ENCODE results near the gene PLXNC1. TPM values are rescaled to one million over a fixed set of nuclear protein-coding genes. Genes with fewer than 3 reads are reported as not detected.

Gene PLXNC1
- polyA plus RNA-seq, 1 experiment, result 2.2 TPM

DNA sequence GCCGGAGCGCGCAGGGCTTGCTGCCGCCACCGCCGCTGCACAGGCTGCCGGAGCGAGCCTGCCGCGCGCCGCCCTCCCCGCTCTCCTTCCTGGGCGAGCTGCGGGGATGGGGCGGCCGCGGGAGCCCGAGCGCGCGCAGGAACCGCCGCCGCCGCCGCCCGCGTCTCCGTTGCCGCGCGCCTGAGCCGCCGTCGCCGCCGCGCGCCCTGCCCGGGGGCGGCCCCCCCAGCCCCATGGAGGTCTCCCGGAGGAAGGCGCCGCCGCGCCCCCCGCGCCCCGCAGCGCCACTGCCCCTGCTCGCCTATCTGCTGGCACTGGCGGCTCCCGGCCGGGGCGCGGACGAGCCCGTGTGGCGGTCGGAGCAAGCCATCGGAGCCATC is 352 bp downstream of the PLXNC1 start:
- CTCF ChIA-PET, result interaction anchor here (1.0 to 2.1 kb wide), 8 partner anchors 12 to 384 kb away, joined by 3 to 8 read pairs (median 4); no protein-coding TSS in a partner anchor
- DNase-seq (ENCODE audit: low read depth), result no peak
- H3K4me3 ChIP-seq (ENCODE audit: low read depth, low read length), result peak overlapping the region; percentile 50
- H3K36me3 ChIP-seq (ENCODE audit: control insufficient read depth, insufficient read depth, low read length), result no peaks in the 10 kb centered on the region
- TF ChIP-seq, protein P1, sequence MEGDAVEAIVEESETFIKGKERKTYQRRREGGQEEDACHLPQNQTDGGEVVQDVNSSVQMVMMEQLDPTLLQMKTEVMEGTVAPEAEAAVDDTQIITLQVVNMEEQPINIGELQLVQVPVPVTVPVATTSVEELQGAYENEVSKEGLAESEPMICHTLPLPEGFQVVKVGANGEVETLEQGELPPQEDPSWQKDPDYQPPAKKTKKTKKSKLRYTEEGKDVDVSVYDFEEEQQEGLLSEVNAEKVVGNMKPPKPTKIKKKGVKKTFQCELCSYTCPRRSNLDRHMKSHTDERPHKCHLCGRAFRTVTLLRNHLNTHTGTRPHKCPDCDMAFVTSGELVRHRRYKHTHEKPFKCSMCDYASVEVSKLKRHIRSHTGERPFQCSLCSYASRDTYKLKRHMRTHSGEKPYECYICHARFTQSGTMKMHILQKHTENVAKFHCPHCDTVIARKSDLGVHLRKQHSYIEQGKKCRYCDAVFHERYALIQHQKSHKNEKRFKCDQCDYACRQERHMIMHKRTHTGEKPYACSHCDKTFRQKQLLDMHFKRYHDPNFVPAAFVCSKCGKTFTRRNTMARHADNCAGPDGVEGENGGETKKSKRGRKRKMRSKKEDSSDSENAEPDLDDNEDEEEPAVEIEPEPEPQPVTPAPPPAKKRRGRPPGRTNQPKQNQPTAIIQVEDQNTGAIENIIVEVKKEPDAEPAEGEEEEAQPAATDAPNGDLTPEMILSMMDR (IDR thresholded peaks at IDR 0.05; ENCODE audit: insufficient read depth, low read depth, low read length), result no peak
- POLR2A ChIA-PET, result no interaction called here
- peaks cover 38% of the 10 kb centered on the region for H3K27me3 ChIP-seq (ENCODE audit: control insufficient read depth, insufficient read depth, low read length)

- H3K4me3 ChIP-seq (ENCODE audit: low read depth, low read length), result peak overlapping the region; percentile 50
- no peaks in the 10 kb centered on the region for H3K36me3 ChIP-seq (ENCODE audit: control insufficient read depth, insufficient read depth, low read length)
- TF ChIP-seq, protein P1 (IDR thresholded peaks at IDR 0.05; ENCODE audit: insufficient read depth, low read depth, low read length), result 0 out of 2 replicates have a peak, but pooled peaks have one; percentile 10
- ChIA-PET POLR2A (no interaction called here), CTCF (interaction anchor here (0.5 to 2.1 kb wide), 11 partner anchors 13 to 386 kb away, joined by 3 to 8 read pairs (median 4); no protein-coding TSS in a partner anchor)
- H3K27me3 ChIP-seq (ENCODE audit: control insufficient read depth, insufficient read depth, low read length), result peaks cover 38% of the 10 kb centered on the region
- no peak for DNase-seq (ENCODE audit: low read depth)
These were observed 873 bp downstream of the PLXNC1 start for GRCh38 chr12:94149119-94149780.

DNA sequence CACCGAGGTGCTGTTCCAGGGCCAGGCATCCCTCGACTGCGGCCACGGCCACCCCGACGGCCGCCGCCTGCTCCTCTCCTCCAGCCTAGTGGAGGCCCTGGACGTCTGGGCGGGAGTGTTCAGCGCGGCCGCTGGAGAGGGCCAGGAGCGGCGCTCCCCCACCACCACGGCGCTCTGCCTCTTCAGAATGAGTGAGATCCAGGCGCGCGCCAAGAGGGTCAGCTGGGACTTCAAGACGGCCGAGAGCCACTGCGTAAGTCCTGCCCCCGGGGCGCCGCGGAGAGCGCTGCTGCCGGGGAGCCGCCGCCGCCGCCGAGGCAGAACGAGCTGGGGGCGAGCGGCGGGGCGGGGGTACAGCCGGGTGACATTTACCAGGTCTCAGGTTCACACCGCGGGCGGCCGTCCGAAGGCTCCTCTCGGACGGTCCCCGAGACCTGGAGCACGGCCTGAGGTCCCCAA is 1.4 kb downstream of the PLXNC1 start:
- CTCF ChIA-PET, result interaction anchor here (0.5 to 2.1 kb wide), 6 partner anchors 13 to 385 kb away, joined by 3 to 8 read pairs (median 4); no protein-coding TSS in a partner anchor

GRCh38 chr12:94150240-94151121 is 2.1 kb downstream of the PLXNC1 start:
- TF ChIP-seq, protein P1 (IDR thresholded peaks at IDR 0.05; ENCODE audit: insufficient read depth, low read depth, low read length), result no peak
- ChIA-PET POLR2A (no interaction called here), CTCF (interaction anchor here (0.6 to 1.0 kb wide), 2 partner anchors 21 to 384 kb away, joined by 3 read pairs; no protein-coding TSS in a partner anchor)
- no peak for DNase-seq (ENCODE audit: low read depth)
- Histone ChIP-seq H3K4me3 (ENCODE audit: low read depth, low read length) (peak overlapping the region; percentile 50), H3K27me3 (ENCODE audit: control insufficient read depth, insufficient read depth, low read length) (peaks cover 39% of the 10 kb centered on the region), H3K36me3 (ENCODE audit: control insufficient read depth, insufficient read depth, low read length) (no peaks in the 10 kb centered on the region)

More for the DNA sequence above, 1.4 kb downstream of the PLXNC1 start:
- Histone ChIP-seq H3K4me3 (ENCODE audit: low read depth, low read length) (peak overlapping the region; percentile 50), H3K36me3 (ENCODE audit: control insufficient read depth, insufficient read depth, low read length) (no peaks in the 10 kb centered on the region), H3K27me3 (ENCODE audit: control insufficient read depth, insufficient read depth, low read length) (peaks cover 39% of the 10 kb centered on the region)
- TF ChIP-seq, protein P1 (IDR thresholded peaks at IDR 0.05; ENCODE audit: insufficient read depth, low read depth, low read length), result no peak
- POLR2A ChIA-PET, result no interaction called here
- no peak for DNase-seq (ENCODE audit: low read depth)

GRCh38 chr12:94151582-94151981 is 3.2 kb downstream of the PLXNC1 start:
- TF ChIP-seq, protein P1 (IDR thresholded peaks at IDR 0.05; ENCODE audit: insufficient read depth, low read depth, low read length), result no peak
- no peak for DNase-seq (ENCODE audit: low read depth)
- CTCF ChIA-PET, result no interaction called here
- no peaks in the 10 kb centered on the region for H3K36me3 ChIP-seq (ENCODE audit: control insufficient read depth, insufficient read depth, low read length)
- peaks cover 37% of the 10 kb centered on the region for H3K27me3 ChIP-seq (ENCODE audit: control insufficient read depth, insufficient read depth, low read length)
- POLR2A ChIA-PET, result no interaction called here
- no peak overlapping the region for H3K4me3 ChIP-seq (ENCODE audit: low read depth, low read length)

Measured in BJ (cell line).